HepG2 (cell line): Measurements from ENCODE around the gene AUTS2. TPM values are rescaled to one million over a fixed set of nuclear protein-coding genes. Genes with fewer than 3 reads are reported as not detected.

ENCODE experiments used
- ATAC-seq: fragments of 200-7000 bp; cut with Tn5 transposase; 3 replicates; pipeline ENCODE4 v1.9.1; 2020; ENCODE audit warnings: mild to moderate bottlenecking, moderate library complexity
- BruUV-seq: library from RNA; stranded (reverse); fragments of 400-500 nt; replicated peaks from 2 replicates; lab custom pipeline; 2021; lab: Mats Ljungman, UMichigan
- CTCF ChIA-PET: fragments of 300-600 bp; formaldehyde crosslinking; extraction: SDS; loops from one replicate; lab custom pipeline; 2021; ENCODE audit warnings: low total read pairs, inconsistent platforms, low intra/inter-chr PET ratio; lab: Yijun Ruan, JAX
- POLR2A ChIA-PET: fragments of 350-600 bp; sonication (Branson Sonifier 250); formaldehyde crosslinking; loops from one replicate; lab custom pipeline; 2020; ENCODE audit warnings: antibody characterized with exemption, inconsistent platforms; lab: Yijun Ruan, JAX
- DNase-seq: peaks from one replicate; pipeline ENCODE4 v3.0.0-alpha.2; 2015; ENCODE audit warnings: low spot score
- FAIRE-seq: peaks from 3 replicates; lab custom pipeline; 2011; peaks lifted over from hg19 to GRCh38; lab: Jason Lieb, UNC
- H2AFZ ChIP-seq: one replicate; pipeline ENCODE4 v1.6.1; 2011; ENCODE audit warnings: low read length, inconsistent platforms
- H3K27ac ChIP-seq: fragments of 300-600 bp; 3 replicates; pipeline ENCODE4 v1.8.0; 2011; ENCODE audit warnings: mixed run types, mild to moderate bottlenecking, mixed read lengths, low read length, inconsistent platforms; ENCODE audit not compliant: insufficient read depth; ENCODE audit errors: extremely low read length
- H3K27me3 ChIP-seq, 2 experiments: fragments of 200-600 bp in 1 of 2; 2 replicates in 1 of 2; 3 replicates in 1 of 2; pipeline versions ENCODE4 v1.6.0 to v1.8.0; 2011; ENCODE audit warnings: low read length in 2 of 2, mild to moderate bottlenecking in 2 of 2, moderate library complexity in 2 of 2, inconsistent platforms in 1 of 2; ENCODE audit not compliant: insufficient read depth in 2 of 2, control insufficient read depth in 1 of 2
- H3K36me3 ChIP-seq, 2 experiments: fragments of 200-600 bp in 1 of 2; replicated peaks in 1 of 2; 2 replicates in 1 of 2; 3 replicates in 1 of 2; pipeline versions ENCODE4 v1.5.1 to v1.8.0; 2011; ENCODE audit warnings: low read length in 2 of 2, inconsistent platforms in 1 of 2; ENCODE audit not compliant: insufficient read depth in 2 of 2, control insufficient read depth in 1 of 2
- H3K4me1 ChIP-seq: 2 replicates; pipeline ENCODE4 v1.5.1; 2012; ENCODE audit warnings: low read length, inconsistent platforms; ENCODE audit not compliant: insufficient read depth
- H3K4me2 ChIP-seq: 2 replicates; pipeline ENCODE4 v1.6.0; 2011; ENCODE audit warnings: low read depth, low read length, inconsistent platforms
- H3K4me3 ChIP-seq, 3 experiments: fragments of 200-600 bp in 1 of 3; sonication (generic), shearing (Covaris generic) in 1 of 3; replicated peaks in 1 of 3; 2 replicates each; pipeline ENCODE4 v1.5.1; 2011 to 2016; ENCODE audit warnings: low read length in 3 of 3, inconsistent platforms in 2 of 3, low read depth in 2 of 3, mild to moderate bottlenecking in 2 of 3, control low read depth in 1 of 3, mixed read lengths in 1 of 3; ENCODE audit not compliant: insufficient read depth in 1 of 3
- H3K79me2 ChIP-seq: one replicate; pipeline ENCODE4 v1.6.1; 2011; ENCODE audit warnings: low read length, inconsistent platforms; ENCODE audit not compliant: insufficient read depth
- H3K9ac ChIP-seq: 2 replicates; pipeline ENCODE4 v1.6.0; 2011; ENCODE audit warnings: mild to moderate bottlenecking, low read depth, low read length, inconsistent platforms; ENCODE audit not compliant: insufficient read depth
- H3K9me3 ChIP-seq: 2 replicates; pipeline ENCODE4 v1.5.1; 2012; ENCODE audit warnings: mild to moderate bottlenecking, low read length
- H4K20me1 ChIP-seq: 2 replicates; pipeline ENCODE4 v1.6.0; 2011; ENCODE audit warnings: inconsistent platforms, mild to moderate bottlenecking, low read length, moderate library complexity; ENCODE audit not compliant: insufficient read depth
- ATM ChIP-seq: fragments of 450-650 bp; IDR thresholded peaks from 2 replicates; pipeline ENCODE4 v1.7.1; 2017; ENCODE audit warnings: mild to moderate bottlenecking, borderline replicate concordance
- CBX2 ChIP-seq, 2 experiments: fragments of 200-600 bp in 1 of 2; sonication (generic); formaldehyde crosslinking in 1 of 2; IDR thresholded peaks; 2 replicates each; pipeline versions ENCODE4 v1.7.0 to v1.8.1; 2018 to 2022; ENCODE audit warnings: low read depth in 2 of 2, low read length in 1 of 2, mild to moderate bottlenecking in 1 of 2, missing genetic modification reagents in 1 of 2
- NPAS2 ChIP-seq: sonication (generic); formaldehyde crosslinking; IDR thresholded peaks from 2 replicates; pipeline ENCODE4 v1.8.0; 2022; ENCODE audit warnings: mild to moderate bottlenecking, missing genetic modification reagents, borderline replicate concordance
- NR1H2 ChIP-seq: sonication (generic); formaldehyde crosslinking; IDR thresholded peaks from 2 replicates; pipeline ENCODE4 v1.8.1; 2022; ENCODE audit warnings: low read depth, missing genetic modification reagents, borderline replicate concordance
- PRMT3 ChIP-seq: sonication (generic); formaldehyde crosslinking; IDR thresholded peaks from 2 replicates; pipeline ENCODE4 v1.8.1; 2022; ENCODE audit warnings: low read depth, mild to moderate bottlenecking, moderate library complexity, missing genetic modification reagents, borderline replicate concordance
- SKIL ChIP-seq: sonication (generic); formaldehyde crosslinking; IDR thresholded peaks from 2 replicates; pipeline ENCODE4 v1.8.0; 2022; ENCODE audit warnings: missing genetic modification reagents, mild to moderate bottlenecking, moderate library complexity, borderline replicate concordance
- SSRP1 ChIP-seq: IDR thresholded peaks from 2 replicates; pipeline ENCODE4 v1.6.1; 2016; ENCODE audit warnings: control low read depth
- TCF7L2 ChIP-seq: IDR thresholded peaks from 2 replicates; pipeline ENCODE4 v1.6.1; 2011; ENCODE audit warnings: mild to moderate bottlenecking, low read depth, low read length, moderate library complexity
- ZNF280B ChIP-seq: sonication (generic); formaldehyde crosslinking; IDR thresholded peaks from 2 replicates; pipeline ENCODE4 v1.5.0; 2020; ENCODE audit warnings: missing genetic modification reagents, mild to moderate bottlenecking, borderline replicate concordance
- ZNF331 ChIP-seq: sonication (generic); formaldehyde crosslinking; IDR thresholded peaks from 2 replicates; pipeline ENCODE4 v1.4.0; 2020; ENCODE audit warnings: missing genetic modification reagents
- ZNF660 ChIP-seq: sonication (generic); formaldehyde crosslinking; IDR thresholded peaks from 2 replicates; pipeline ENCODE4 v1.5.1; 2020; ENCODE audit warnings: mild to moderate bottlenecking, low read depth, missing genetic modification reagents, borderline replicate concordance
- ZNF772 ChIP-seq: sonication (generic); formaldehyde crosslinking; IDR thresholded peaks from 2 replicates; pipeline ENCODE4 v1.5.0; 2020; ENCODE audit warnings: mild to moderate bottlenecking, missing genetic modification reagents
- WGBS: methylation state at CpG from one replicate; pipeline ENCODE4 v1.1.6; 2017; ENCODE audit warnings: low lambda C conversion rate; 5-methylcytosine and 5-hydroxymethylcytosine counted together
- in situ Hi-C: cut with HindIII; loops from 2 replicates; pipeline ENCODE4 v1.10.0; 2017; ENCODE audit warnings: low pct_unique_long_range_greater_than_20kb; ENCODE audit not compliant: extremely low pct_ligation_motif_present
- intact Hi-C: fragments of 100-400 bp; cut with micrococcal nuclease; formaldehyde crosslinking; loops from one replicate; pipeline ENCODE4 v1.10.0; 2022; ENCODE audit not compliant: unreplicated experiment
- polyA plus RNA-seq, 8 experiments: library from polyadenylated mRNA; depleted of rRNA in 3 of 8; stranded (reverse) in 7 of 8; unstranded in 1 of 8; fragments of >200 nt; fragmentation: Illumina TruSeq in 4 of 8; extraction: Trizol in 4 of 8; gene quantifications; 2 replicates each; pipeline versions ENCODE4 v1.2.1 to v1.2.3, GENCODE V29; 2011 to 2016; ENCODE audit warnings: low read depth in 4 of 8, missing spikeins in 1 of 8, mixed read lengths in 1 of 8; ENCODE audit not compliant: insufficient read depth in 1 of 8
- total RNA-seq, 5 experiments: library from RNA; depleted of rRNA; stranded (reverse); fragments of >200 nt; fragmentation: Illumina TruSeq; extraction: Trizol; gene quantifications; 2 replicates each; pipeline ENCODE4 v1.2.3, GENCODE V29; 2016; ENCODE audit warnings: low read depth in 1 of 5

Gene AUTS2
- total and polyA plus RNA-seq, 2 of the 13 experiments (the other 11 are each of a cell fraction or from before 2014, with no cell fraction given) = 0.38 TPM; not detected in 1

- in situ Hi-C loops = no loop called here
- DNase-seq = no peak
- H3K4me3 ChIP-seq = no peak overlapping the region
- no peaks in the 10 kb centered on the region for H3K4me1 ChIP-seq
- BruUV-seq = no TSS peak
- H3K27me3 ChIP-seq = no peaks in the 10 kb centered on the region
- H3K4me2 ChIP-seq = no peak overlapping the region
- no peaks in the 10 kb centered on the region for H3K79me2 ChIP-seq
- H4K20me1 ChIP-seq = no peaks in the 10 kb centered on the region
- POLR2A ChIA-PET = no interaction called here
- no peaks in the 10 kb centered on the region for H3K9me3 ChIP-seq
- no peaks in the 10 kb centered on the region for H3K36me3 ChIP-seq
- CTCF ChIA-PET = no interaction called here
- H2AFZ ChIP-seq = no peak overlapping the region
- FAIRE-seq = no peak
- ATAC-seq = no peak
- no peak overlapping the region for H3K27ac ChIP-seq
- intact Hi-C loops = no loop called here
- TF ChIP-seq PRMT3 (CRISPR knock-in tag) = no peak
- no peak overlapping the region for H3K9ac ChIP-seq
- 17% methylated on average over 2 of the region's 2 CpGs for WGBS
These were observed 218.8 kb downstream of the AUTS2 start for GRCh38 chr7:69817121-69817520.

- Histone ChIP-seq H3K9ac (no peak overlapping the region), H4K20me1 (no peaks in the 10 kb centered on the region), H3K27ac (no peak overlapping the region), H3K36me3 (no peaks in the 10 kb centered on the region), H3K79me2 (no peaks in the 10 kb centered on the region), H3K27me3 (no peaks in the 10 kb centered on the region), H3K4me1 (no peaks in the 10 kb centered on the region), H2AFZ (no peak overlapping the region), H3K4me3 (no peak overlapping the region), H3K4me2 (no peak overlapping the region), H3K9me3 (no peaks in the 10 kb centered on the region)
- no TSS peak for BruUV-seq
- ATAC-seq (no peak), DNase-seq (no peak), FAIRE-seq (no peak)
- intact Hi-C loops (no loop called here), in situ Hi-C loops (no loop called here)
- ChIA-PET CTCF (no interaction called here), POLR2A (no interaction called here)
- WGBS = 22% methylated on average over 5 of the region's 5 CpGs
- TF ChIP-seq ZNF331 (CRISPR knock-in tag) = no peak
- TF ChIP-seq ZNF660 (CRISPR knock-in tag) = no peak
- no peak for TF ChIP-seq TCF7L2
- TF ChIP-seq ZNF772 (CRISPR knock-in tag) = no peak
- no peak for TF ChIP-seq SSRP1 (CRISPR knock-in tag)
- TF ChIP-seq CBX2 (IDR thresholded peaks at IDR 0.05; ENCODE audit: low read depth, low read length) = no peak
- TF ChIP-seq CBX2 (CRISPR knock-in tag; IDR thresholded peaks at IDR 0.05; ENCODE audit: low read depth) = no peak
- TF ChIP-seq NPAS2 (CRISPR knock-in tag) = no peak
- no peak for TF ChIP-seq ZNF280B (CRISPR knock-in tag)
- TF ChIP-seq ATM = no peak
- no peak for TF ChIP-seq NR1H2 (CRISPR knock-in tag)
- no peak for TF ChIP-seq SKIL (CRISPR knock-in tag)
These were observed 219.8 kb downstream of the AUTS2 start for GRCh38 chr7:69817841-69818635.
